HG02588 (cell line): Measurements from ENCODE around the gene KCNH8.
"Not testable (repeated sequence)": the region's sequence is repeated elsewhere in the genome, so short reads cannot be mapped to it uniquely, and the experiment has no call there.

Source experiments
- ATAC-seq: cut with Tn5 transposase; IDR thresholded peaks from one replicate; pipeline ENCODE4 v1.9.1; 2021; ENCODE audit warnings: mild to moderate bottlenecking, moderate library complexity; ENCODE audit not compliant: unreplicated experiment

KCNH8 gene

GRCh38 chr3:19147905-19148767 is at the start of gene KCNH8:
TSS of gene KCNH8 (plus strand) at chr3:19148510. CDS start at chr3:19148720, 210 bp downstream.
- ATAC-seq: no peak

GRCh38 chr3:19102654-19103290 is 45.5 kb upstream of the KCNH8 start:
- not testable (repeated sequence) for ATAC-seq

- no peak for ATAC-seq
Measured at GRCh38 chr3:19103510-19103909, 44.8 kb upstream of the KCNH8 start.

- ATAC-seq: no peak
Measured at GRCh38 chr3:19104459-19104858, 43.9 kb upstream of the KCNH8 start.

GRCh38 chr3:19105826-19106225 is 42.5 kb upstream of the KCNH8 start:
- ATAC-seq: no peak

- no peak for ATAC-seq
Measured at GRCh38 chr3:19106307-19106706, 42.0 kb upstream of the KCNH8 start.

GRCh38 chr3:19107719-19108118 is 40.6 kb upstream of the KCNH8 start:
- ATAC-seq: no peak

GRCh38 chr3:19110335-19110895 is 37.9 kb upstream of the KCNH8 start:
- ATAC-seq: no peak

GRCh38 chr3:19114461-19114860 is 33.8 kb upstream of the KCNH8 start:
- no peak for ATAC-seq

- ATAC-seq: no peak
Measured at GRCh38 chr3:19116239-19116638, 32.1 kb upstream of the KCNH8 start.

GRCh38 chr3:19124752-19125151 is 23.6 kb upstream of the KCNH8 start:
- no peak for ATAC-seq

- ATAC-seq: no peak
Measured at GRCh38 chr3:19139863-19140262, 8.4 kb upstream of the KCNH8 start.

GRCh38 chr3:19146685-19147650 is 1.3 kb upstream of the KCNH8 start:
- ATAC-seq: peak; percentile 73

- ATAC-seq: no peak
Measured at GRCh38 chr3:19148768-19149091, 420 bp downstream of the KCNH8 start.

- ATAC-seq: no peak
Measured at GRCh38 chr3:19149368-19149767, 1.1 kb downstream of the KCNH8 start.

GRCh38 chr3:19151171-19151570 is 2.9 kb downstream of the KCNH8 start:
- no peak for ATAC-seq

- no peak for ATAC-seq
Measured at GRCh38 chr3:19154693-19155250, 6.5 kb downstream of the KCNH8 start.

- no peak for ATAC-seq
Measured at GRCh38 chr3:19155375-19155774, 7.1 kb downstream of the KCNH8 start.

- ATAC-seq: no peak
Measured at GRCh38 chr3:19159966-19160635, 11.8 kb downstream of the KCNH8 start.

- ATAC-seq: no peak
Measured at GRCh38 chr3:19165654-19166053, 17.3 kb downstream of the KCNH8 start.
